Endothelial cell of umbilical vein (primary cell): ENCODE data around the gene GALT. TPM values are rescaled to one million over a fixed set of nuclear protein-coding genes. Genes with fewer than 3 reads are reported as not detected.

Source experiments
- BruUV-seq: library from RNA; stranded (reverse); fragments of 400-500 nt; replicated peaks from 2 replicates; lab custom pipeline; 2021; lab: Mats Ljungman, UMichigan
- CTCF ChIA-PET: fragments of 300-600, 350-600 bp; sonication (Branson Sonifier 250); formaldehyde crosslinking; loops from one replicate; lab custom pipeline; 2021; ENCODE audit warnings: antibody characterized with exemption, inconsistent platforms; lab: Charles Lee
- POLR2A ChIA-PET: fragments of 300-600, 350-600 bp; sonication (Branson Sonifier 250); formaldehyde crosslinking; loops from one replicate; lab custom pipeline; 2021; ENCODE audit warnings: antibody characterized with exemption, inconsistent platforms; lab: Charles Lee
- DNase-seq: peaks from one replicate; pipeline ENCODE4 v3.0.0-alpha.2; 2011; ENCODE audit warnings: low read depth, low spot score
- FAIRE-seq: peaks from 2 replicates; lab custom pipeline; 2011; peaks lifted over from hg19 to GRCh38; lab: Jason Lieb, UNC
- H2AFZ ChIP-seq: 2 replicates; pipeline ENCODE4 v1.6.0; 2012; ENCODE audit warnings: low read depth, low read length, control low read depth, inconsistent platforms
- H3K27ac ChIP-seq: 2 replicates; pipeline ENCODE4 v1.5.1; 2011; ENCODE audit warnings: low read depth, mild to moderate bottlenecking, control low read depth, low read length, moderate library complexity; ENCODE audit not compliant: insufficient read depth
- H3K27me3 ChIP-seq, 2 experiments: 2 replicates each; pipeline versions ENCODE4 v1.6.0 to v1.6.1; 2011; ENCODE audit warnings: low read length in 2 of 2, mixed read lengths in 1 of 2; ENCODE audit not compliant: control insufficient read depth in 2 of 2, insufficient read depth in 2 of 2
- H3K36me3 ChIP-seq, 2 experiments: 2 replicates in 1 of 2; 3 replicates in 1 of 2; pipeline ENCODE4 v1.5.1; 2011; ENCODE audit warnings: low read length in 2 of 2, mild to moderate bottlenecking in 1 of 2, moderate library complexity in 1 of 2; ENCODE audit not compliant: control insufficient read depth in 2 of 2, insufficient read depth in 2 of 2; ENCODE audit errors: extremely low read depth in 1 of 2
- H3K4me1 ChIP-seq: 3 replicates; pipeline ENCODE4 v1.5.1; 2011; ENCODE audit warnings: mild to moderate bottlenecking, low read length; ENCODE audit not compliant: control insufficient read depth, insufficient read depth; ENCODE audit errors: extremely low read depth
- H3K4me2 ChIP-seq: 2 replicates; pipeline ENCODE4 v1.6.1; 2011; ENCODE audit warnings: low read length, control low read depth, mixed read lengths; ENCODE audit not compliant: insufficient read depth
- H3K4me3 ChIP-seq, 3 experiments: fragments of 200-600 bp in 1 of 3; sonication (generic), shearing (Covaris generic) in 1 of 3; replicated peaks in 1 of 3; 2 replicates each; pipeline ENCODE4 v1.5.1; 2011 to 2016; ENCODE audit warnings: control low read depth in 3 of 3, low read length in 3 of 3, mild to moderate bottlenecking in 2 of 3, inconsistent platforms in 1 of 3, low read depth in 1 of 3, moderate library complexity in 1 of 3; ENCODE audit not compliant: insufficient read depth in 1 of 3
- H3K79me2 ChIP-seq: 2 replicates; pipeline ENCODE4 v1.6.0; 2012; ENCODE audit warnings: low read length, inconsistent platforms; ENCODE audit not compliant: control insufficient read depth, insufficient read depth
- H3K9ac ChIP-seq: replicated peaks from 2 replicates; pipeline ENCODE3; 2011; ENCODE audit warnings: low read length, control low read depth; ENCODE audit not compliant: insufficient read depth; ENCODE audit errors: extremely low read depth
- H3K9me1 ChIP-seq: replicated peaks from 3 replicates; pipeline ENCODE4 v1.6.0; 2011; ENCODE audit warnings: mild to moderate bottlenecking, low read length; ENCODE audit not compliant: control insufficient read depth, insufficient read depth; ENCODE audit errors: extremely low read depth
- H3K9me3 ChIP-seq: replicated peaks from 2 replicates; pipeline ENCODE4 v1.5.1; 2012; ENCODE audit warnings: low read length, inconsistent platforms; ENCODE audit not compliant: control insufficient read depth, insufficient read depth
- H4K20me1 ChIP-seq: replicated peaks from 2 replicates; pipeline ENCODE3; 2011; ENCODE audit warnings: mild to moderate bottlenecking, low read length; ENCODE audit not compliant: control insufficient read depth, insufficient read depth; ENCODE audit errors: extremely low read depth
- EZH2 ChIP-seq: IDR thresholded peaks from 2 replicates; pipeline ENCODE4 v1.6.1; 2012; ENCODE audit warnings: borderline replicate concordance, low read depth, mild to moderate bottlenecking, moderate library complexity, low read length, inconsistent platforms; ENCODE audit not compliant: severe bottlenecking
- FOS ChIP-seq: IDR thresholded peaks from 2 replicates; pipeline ENCODE4 v1.6.1; 2011; ENCODE audit warnings: mild to moderate bottlenecking, low read length, moderate library complexity, borderline replicate concordance; ENCODE audit not compliant: insufficient read depth
- GATA2 ChIP-seq: IDR thresholded peaks from 2 replicates; pipeline ENCODE4 v1.7.0; 2011; ENCODE audit warnings: low read depth, mild to moderate bottlenecking, moderate library complexity, mixed read lengths, low read length; ENCODE audit not compliant: insufficient read length, insufficient read depth
- JUN ChIP-seq: IDR thresholded peaks from 2 replicates; pipeline ENCODE4 v1.6.1; 2011; ENCODE audit warnings: borderline replicate concordance, low read depth; ENCODE audit not compliant: insufficient read length, insufficient read depth
- MYC ChIP-seq: IDR thresholded peaks from one replicate; pipeline ENCODE4 v1.6.1; 2011; ENCODE audit warnings: mild to moderate bottlenecking, low read depth, low read length
- POLR2A ChIP-seq: IDR thresholded peaks from 2 replicates; pipeline ENCODE4 v1.6.1; 2012; ENCODE audit warnings: low read depth, mild to moderate bottlenecking, control low read depth, low read length
- POLR2AphosphoS5 ChIP-seq: IDR thresholded peaks from 2 replicates; pipeline ENCODE4 v1.6.1; 2012; ENCODE audit warnings: low read depth, mild to moderate bottlenecking, control low read depth, low read length, moderate library complexity; ENCODE audit not compliant: insufficient read depth
- dilution Hi-C: fragments of 300-500 bp; cut with MboI; formaldehyde crosslinking; loops from one replicate; pipeline ENCODE4 v1.15.0; 2019; ENCODE audit warnings: low sequenced_read_pairs; ENCODE audit not compliant: extremely low pct_ligation_motif_present
- intact Hi-C: fragments of 100-400 bp; cut with micrococcal nuclease; formaldehyde crosslinking; loops from one replicate; pipeline ENCODE4 v1.10.0; 2022
- polyA plus RNA-seq, 4 experiments: library from polyadenylated mRNA; depleted of rRNA in 3 of 4; stranded (reverse) in 3 of 4; unstranded in 1 of 4; fragments of >200 nt; gene quantifications; 2 replicates each; pipeline versions ENCODE4 v1.2.1 to v1.2.3, GENCODE V29; 2011 to 2012; ENCODE audit warnings: missing spikeins in 1 of 4
- total RNA-seq: library from RNA; stranded (reverse); gene quantifications from 2 replicates; pipeline ENCODE4 v1.2.3, GENCODE V29; 2021
- TF ChIP-seq, protein P1 (sequence below), 2 donors: IDR thresholded peaks; 1 replicate in 1 of 2; 2 replicates in 1 of 2; pipeline ENCODE4 v1.5.1; 2011; ENCODE audit warnings: low read length in 2 of 2, mild to moderate bottlenecking in 2 of 2, moderate library complexity in 2 of 2, control low read depth in 1 of 2, inconsistent platforms in 1 of 2, low read depth in 1 of 2; ENCODE audit not compliant: insufficient read depth in 1 of 2; ENCODE audit errors: extremely low read depth in 1 of 2
- TF ChIP-seq, protein P2 (sequence below): IDR thresholded peaks from 2 replicates; pipeline ENCODE4 v1.6.1; 2011; ENCODE audit not compliant: insufficient read depth, insufficient read length

GALT gene
- total and polyA plus RNA-seq, 2 donors (not counting 3 experiments of a cell fraction or from before 2014, with no cell fraction given), result 36.6 to 58.5 TPM

DNA sequence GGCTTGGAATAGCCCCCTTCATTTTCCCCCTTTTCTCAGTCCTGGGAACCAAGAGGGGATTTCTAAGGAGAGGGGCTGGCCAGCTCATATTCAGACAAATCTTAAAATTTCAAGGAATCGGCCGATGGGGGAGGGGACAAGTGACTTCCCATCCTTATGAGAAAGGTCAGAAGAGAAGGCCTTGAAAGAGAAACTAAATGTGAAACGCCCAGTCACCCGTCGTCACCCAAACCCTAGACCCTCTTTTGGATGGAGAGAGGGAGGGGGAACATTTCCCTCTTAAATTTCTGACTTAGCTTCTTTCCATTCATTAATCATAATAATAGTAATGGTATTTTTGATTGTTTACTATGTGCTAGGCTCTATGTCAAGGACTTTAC lies 45.5 kb downstream of the GALT start:
- no peaks in the 10 kb centered on the region for H3K4me1 ChIP-seq
- H2AFZ ChIP-seq, result no peak overlapping the region
- H3K4me2 ChIP-seq, result no peak overlapping the region
- H3K79me2 ChIP-seq, result no peaks in the 10 kb centered on the region
- TF ChIP-seq FOS (no peak), GATA2 (no peak), POLR2AphosphoS5 (no peak), POLR2A (no peak), EZH2 (no peak), JUN (no peak), MYC (no peak)
- TF ChIP-seq, protein P1, sequence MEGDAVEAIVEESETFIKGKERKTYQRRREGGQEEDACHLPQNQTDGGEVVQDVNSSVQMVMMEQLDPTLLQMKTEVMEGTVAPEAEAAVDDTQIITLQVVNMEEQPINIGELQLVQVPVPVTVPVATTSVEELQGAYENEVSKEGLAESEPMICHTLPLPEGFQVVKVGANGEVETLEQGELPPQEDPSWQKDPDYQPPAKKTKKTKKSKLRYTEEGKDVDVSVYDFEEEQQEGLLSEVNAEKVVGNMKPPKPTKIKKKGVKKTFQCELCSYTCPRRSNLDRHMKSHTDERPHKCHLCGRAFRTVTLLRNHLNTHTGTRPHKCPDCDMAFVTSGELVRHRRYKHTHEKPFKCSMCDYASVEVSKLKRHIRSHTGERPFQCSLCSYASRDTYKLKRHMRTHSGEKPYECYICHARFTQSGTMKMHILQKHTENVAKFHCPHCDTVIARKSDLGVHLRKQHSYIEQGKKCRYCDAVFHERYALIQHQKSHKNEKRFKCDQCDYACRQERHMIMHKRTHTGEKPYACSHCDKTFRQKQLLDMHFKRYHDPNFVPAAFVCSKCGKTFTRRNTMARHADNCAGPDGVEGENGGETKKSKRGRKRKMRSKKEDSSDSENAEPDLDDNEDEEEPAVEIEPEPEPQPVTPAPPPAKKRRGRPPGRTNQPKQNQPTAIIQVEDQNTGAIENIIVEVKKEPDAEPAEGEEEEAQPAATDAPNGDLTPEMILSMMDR (IDR thresholded peaks at IDR 0.05; ENCODE audit: extremely low read depth in 1 of 2, insufficient read depth in 1 of 2, low read depth in 1 of 2, low read length in 2 of 2), result no peak
- TF ChIP-seq, protein P2, sequence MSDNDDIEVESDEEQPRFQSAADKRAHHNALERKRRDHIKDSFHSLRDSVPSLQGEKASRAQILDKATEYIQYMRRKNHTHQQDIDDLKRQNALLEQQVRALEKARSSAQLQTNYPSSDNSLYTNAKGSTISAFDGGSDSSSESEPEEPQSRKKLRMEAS, result no peak
- no peak overlapping the region for H3K9ac ChIP-seq
- DNase-seq, result no peak
- no peaks in the 10 kb centered on the region for H3K9me3 ChIP-seq
- H3K36me3 ChIP-seq, result no peaks in the 10 kb centered on the region
- dilution Hi-C loops (no loop called here), intact Hi-C loops (no loop called here)
- CTCF ChIA-PET, result interaction anchor here (3.3 kb wide), 1 partner anchor 10 kb away, joined by 11 read pairs; no protein-coding TSS in a partner anchor
- no peaks in the 10 kb centered on the region for H3K9me1 ChIP-seq
- FAIRE-seq, result no peak
- POLR2A ChIA-PET, result no interaction called here
- H3K27ac ChIP-seq, result no peak overlapping the region
- no TSS peak for BruUV-seq
- no peaks in the 10 kb centered on the region for H4K20me1 ChIP-seq
- no peak overlapping the region for H3K4me3 ChIP-seq
- H3K27me3 ChIP-seq, result peaks cover 4 to 7% of the 10 kb centered on the region in 2 experiments
